NOMO-1 (cell line): Measurements from ENCODE around the gene CALML6.
"Not testable (repeated sequence)": the region's sequence is repeated elsewhere in the genome, so short reads cannot be mapped to it uniquely, and the experiment has no call there.

Source experiments
- DNase-seq, 2 experiments: peaks; one replicate each; lab custom pipeline; 2025; ENCODE audit not compliant: unreplicated experiment in 2 of 2; lab: John Stamatoyannopoulos, UW

CALML6 gene

GRCh38 chr1:1914971-1915692, at the start of gene CALML6:
Gene CALML6 (plus strand): TSS chr1:1915260. CDS start chr1:1915281, 21 bp downstream.
- no peak for DNase-seq

GRCh38 chr1:1867164-1867563, 47.9 kb upstream of the CALML6 start:
- no peak for DNase-seq

GRCh38 chr1:1869469-1869868, 45.6 kb upstream of the CALML6 start:
- DNase-seq, result peak; percentile 38 to 84

GRCh38 chr1:1872329-1872994, 42.6 kb upstream of the CALML6 start:
- DNase-seq, result no peak

- DNase-seq, result no peak
These were observed 41.9 kb upstream of the CALML6 start for GRCh38 chr1:1873186-1873585.

- no peak for DNase-seq
These were observed 40.2 kb upstream of the CALML6 start for GRCh38 chr1:1874901-1875300.

- DNase-seq, result no peak
These were observed 39.1 kb upstream of the CALML6 start for GRCh38 chr1:1875932-1876331.

GRCh38 chr1:1876335-1876930, 38.6 kb upstream of the CALML6 start:
- no peak for DNase-seq

- DNase-seq, result no peak
These were observed 37.1 kb upstream of the CALML6 start for GRCh38 chr1:1877865-1878436.

- DNase-seq, result no peak
These were observed 35.1 kb upstream of the CALML6 start for GRCh38 chr1:1879942-1880341.

GRCh38 chr1:1880617-1881312, 34.3 kb upstream of the CALML6 start:
- no peak for DNase-seq

GRCh38 chr1:1881727-1882126, 33.3 kb upstream of the CALML6 start:
- no peak for DNase-seq

- no peak for DNase-seq
These were observed 31.8 kb upstream of the CALML6 start for GRCh38 chr1:1883092-1883873.

- DNase-seq, result not testable (repeated sequence)
These were observed 31.2 kb upstream of the CALML6 start for GRCh38 chr1:1883890-1884289.

GRCh38 chr1:1889090-1889750, 25.8 kb upstream of the CALML6 start:
- no peak for DNase-seq

- peak; percentile 41 to 63 for DNase-seq
These were observed 25.1 kb upstream of the CALML6 start for GRCh38 chr1:1889847-1890505.

- peak; percentile 70 to 84 for DNase-seq
These were observed 24.3 kb upstream of the CALML6 start, which contains the start of gene GNB1 for GRCh38 chr1:1890506-1891348. Gene GNB1 (minus strand): TSS chr1:1891087. CDS start chr1:1825453, 65,634 bp downstream.
